SK-N-SH treated with all-trans-retinoic acid at 6 μM for 48 hours (cell line): ENCODE measurements around the gene NHEJ1.

Experiments
- ATAC-seq: fragments of 200-7000 bp; cut with Tn5 transposase; 3 replicates; pipeline ENCODE4 v1.9.1; 2020; ENCODE audit warnings: mild to moderate bottlenecking, moderate library complexity
- ARNTL ChIP-seq: fragments of 450-650 bp; formaldehyde crosslinking; IDR thresholded peaks from 2 replicates; pipeline ENCODE4 v1.5.0; 2020; ENCODE audit warnings: low read depth, mild to moderate bottlenecking, moderate library complexity, borderline replicate concordance
- BACH2 ChIP-seq: fragments of 250-450 bp; sonication (Bioruptor Pico); IDR thresholded peaks from 2 replicates; pipeline ENCODE4 v1.9.0; 2021; ENCODE audit warnings: mild to moderate bottlenecking, borderline replicate concordance
- CSDC2 ChIP-seq: fragments of 250-450 bp; sonication (Bioruptor Pico); IDR thresholded peaks from 2 replicates; pipeline ENCODE4 v1.5.0; 2020; ENCODE audit warnings: mild to moderate bottlenecking, moderate library complexity
- GLIS3 ChIP-seq: fragments of 250-450 bp; sonication (Bioruptor Pico); IDR thresholded peaks from 2 replicates; pipeline ENCODE4 v1.5.0; 2020; ENCODE audit warnings: mild to moderate bottlenecking, moderate library complexity
- ISL1 ChIP-seq: fragments of 250-450 bp; sonication (Bioruptor Pico); IDR thresholded peaks from 2 replicates; pipeline ENCODE4 v2.1.2; 2022; ENCODE audit warnings: mild to moderate bottlenecking, moderate library complexity
- OSR1 ChIP-seq: fragments of 250-450 bp; sonication (Bioruptor Pico); IDR thresholded peaks from 2 replicates; pipeline ENCODE4 v1.8.0; 2022; ENCODE audit warnings: moderate library complexity, mild to moderate bottlenecking, inconsistent platforms
- PATZ1 ChIP-seq: fragments of 250-450 bp; sonication (Bioruptor Pico); IDR thresholded peaks from 2 replicates; pipeline ENCODE4 v1.8.0; 2020; ENCODE audit warnings: mild to moderate bottlenecking, moderate library complexity, borderline replicate concordance
- POU6F1 ChIP-seq: fragments of 250-450 bp; sonication (Bioruptor Pico); IDR thresholded peaks from 2 replicates; pipeline ENCODE4 v1.8.0; 2021; ENCODE audit warnings: low read depth, mild to moderate bottlenecking, moderate library complexity, borderline replicate concordance
- PPARA ChIP-seq: fragments of 250-450 bp; sonication (Bioruptor Pico); IDR thresholded peaks from 2 replicates; pipeline ENCODE4 v1.5.0; 2020; ENCODE audit warnings: mild to moderate bottlenecking, borderline replicate concordance
- RARB ChIP-seq: fragments of 250-450 bp; sonication (Bioruptor Pico); IDR thresholded peaks from 2 replicates; pipeline ENCODE4 v1.8.0; 2021; ENCODE audit warnings: mild to moderate bottlenecking, moderate library complexity
- TCF4 ChIP-seq: fragments of 250-450 bp; sonication (Bioruptor Pico); IDR thresholded peaks from 2 replicates; pipeline ENCODE4 v1.8.0; 2021; ENCODE audit warnings: mild to moderate bottlenecking, moderate library complexity, borderline replicate concordance
- TOX ChIP-seq: fragments of 250-450 bp; sonication (Bioruptor Pico); IDR thresholded peaks from 2 replicates; pipeline ENCODE4 v1.8.0; 2021; ENCODE audit warnings: mild to moderate bottlenecking, moderate library complexity, borderline replicate concordance
- TSHZ2 ChIP-seq: fragments of 250-450 bp; sonication (Bioruptor Pico); IDR thresholded peaks from 2 replicates; pipeline ENCODE4 v1.5.0; 2020; ENCODE audit warnings: mild to moderate bottlenecking, moderate library complexity
- ZC3H10 ChIP-seq: fragments of 250-450 bp; sonication (Bioruptor Pico); IDR thresholded peaks from 2 replicates; pipeline ENCODE4 v1.5.1; 2021; ENCODE audit warnings: mild to moderate bottlenecking, moderate library complexity
- ZFP30 ChIP-seq: fragments of 450-650 bp; formaldehyde crosslinking; IDR thresholded peaks from 2 replicates; pipeline ENCODE4 v1.5.0; 2022; ENCODE audit warnings: mild to moderate bottlenecking, moderate library complexity
- ZNF565 ChIP-seq: fragments of 450-650 bp; formaldehyde crosslinking; conservative IDR thresholded peaks from 2 replicates; pipeline ENCODE4 v1.5.0; 2020; ENCODE audit warnings: low read depth, mild to moderate bottlenecking, moderate library complexity
- ZNF70 ChIP-seq: fragments of 450-650 bp; formaldehyde crosslinking; IDR thresholded peaks from 2 replicates; pipeline ENCODE4 v1.5.0; 2020; ENCODE audit warnings: mild to moderate bottlenecking, moderate library complexity
- ZNF8 ChIP-seq: fragments of 450-650 bp; formaldehyde crosslinking; IDR thresholded peaks from 2 replicates; pipeline ENCODE4 v1.5.0; 2020; ENCODE audit warnings: mild to moderate bottlenecking, moderate library complexity
- TF ChIP-seq, protein P1 (sequence below): fragments of 250-450 bp; sonication (Bioruptor Pico); IDR thresholded peaks from 2 replicates; pipeline ENCODE4 v1.5.1; 2020; ENCODE audit warnings: low read depth, mild to moderate bottlenecking, moderate library complexity
- TF ChIP-seq, protein P2 (sequence below): fragments of 250-450 bp; sonication (Bioruptor Pico); IDR thresholded peaks from 2 replicates; pipeline ENCODE4 v1.5.1; 2021; ENCODE audit warnings: mild to moderate bottlenecking, moderate library complexity

NHEJ1 gene

GRCh38 chr2:219165058-219165911 lies 4.7 kb upstream of the NHEJ1 start (continued):
- TF ChIP-seq ZNF565 (CRISPR knock-in tag) (no peak), ISL1 (CRISPR knock-in tag) (no peak), CSDC2 (no peak), ZFP30 (CRISPR knock-in tag) (no peak)

- TF ChIP-seq ISL1 (CRISPR knock-in tag) (no peak), RARB (CRISPR knock-in tag) (no peak), TOX (no peak)
- ATAC-seq, result no peak
Observed at GRCh38 chr2:219163156-219163555, 2.5 kb upstream of the NHEJ1 start.

DNA sequence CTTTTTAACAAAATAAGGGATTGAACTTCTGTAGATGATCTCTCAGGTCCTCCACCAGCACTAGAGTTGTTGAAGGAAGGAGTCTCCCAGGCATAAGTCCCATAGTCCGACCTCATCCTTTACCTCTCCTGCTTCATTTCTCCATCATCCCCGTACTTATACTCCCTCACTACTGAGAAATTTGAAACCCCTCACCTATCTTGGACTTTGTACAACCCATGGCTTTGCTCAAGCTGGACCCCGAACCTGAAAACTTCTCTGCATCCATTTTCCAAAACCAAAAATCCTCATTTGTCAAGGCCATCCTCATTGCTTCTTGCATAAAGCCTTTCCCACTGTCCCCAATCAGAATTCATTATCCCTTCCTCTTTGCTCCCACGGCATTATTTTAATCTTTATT lies 482 bp upstream of the NHEJ1 start:
- no peak for ATAC-seq
- TF ChIP-seq ZC3H10 (CRISPR knock-in tag), result no peak
- TF ChIP-seq ZFP30 (CRISPR knock-in tag), result no peak
- TF ChIP-seq BACH2, result no peak
- no peak for TF ChIP-seq ZNF565 (CRISPR knock-in tag)
- TF ChIP-seq POU6F1 (CRISPR knock-in tag), result no peak
- no peak for TF ChIP-seq ZNF8 (CRISPR knock-in tag)
- TF ChIP-seq TSHZ2 (CRISPR knock-in tag), result no peak
- TF ChIP-seq, protein P1, sequence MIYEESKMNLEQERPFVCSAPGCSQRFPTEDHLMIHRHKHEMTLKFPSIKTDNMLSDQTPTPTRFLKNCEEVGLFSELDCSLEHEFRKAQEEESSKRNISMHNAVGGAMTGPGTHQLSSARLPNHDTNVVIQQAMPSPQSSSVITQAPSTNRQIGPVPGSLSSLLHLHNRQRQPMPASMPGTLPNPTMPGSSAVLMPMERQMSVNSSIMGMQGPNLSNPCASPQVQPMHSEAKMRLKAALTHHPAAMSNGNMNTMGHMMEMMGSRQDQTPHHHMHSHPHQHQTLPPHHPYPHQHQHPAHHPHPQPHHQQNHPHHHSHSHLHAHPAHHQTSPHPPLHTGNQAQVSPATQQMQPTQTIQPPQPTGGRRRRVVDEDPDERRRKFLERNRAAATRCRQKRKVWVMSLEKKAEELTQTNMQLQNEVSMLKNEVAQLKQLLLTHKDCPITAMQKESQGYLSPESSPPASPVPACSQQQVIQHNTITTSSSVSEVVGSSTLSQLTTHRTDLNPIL (CRISPR knock-in tag), result no peak
- no peak for TF ChIP-seq TOX
- no peak for TF ChIP-seq OSR1 (CRISPR knock-in tag)
- TF ChIP-seq GLIS3, result no peak
- no peak for TF ChIP-seq CSDC2
- no peak for TF ChIP-seq ZNF70
- TF ChIP-seq PATZ1 (CRISPR knock-in tag), result no peak
- TF ChIP-seq ISL1 (CRISPR knock-in tag), result no peak
- TF ChIP-seq TCF4 (CRISPR knock-in tag), result no peak
- TF ChIP-seq ARNTL (CRISPR knock-in tag), result no peak
- no peak for TF ChIP-seq PPARA (CRISPR knock-in tag)
- TF ChIP-seq, protein P2, sequence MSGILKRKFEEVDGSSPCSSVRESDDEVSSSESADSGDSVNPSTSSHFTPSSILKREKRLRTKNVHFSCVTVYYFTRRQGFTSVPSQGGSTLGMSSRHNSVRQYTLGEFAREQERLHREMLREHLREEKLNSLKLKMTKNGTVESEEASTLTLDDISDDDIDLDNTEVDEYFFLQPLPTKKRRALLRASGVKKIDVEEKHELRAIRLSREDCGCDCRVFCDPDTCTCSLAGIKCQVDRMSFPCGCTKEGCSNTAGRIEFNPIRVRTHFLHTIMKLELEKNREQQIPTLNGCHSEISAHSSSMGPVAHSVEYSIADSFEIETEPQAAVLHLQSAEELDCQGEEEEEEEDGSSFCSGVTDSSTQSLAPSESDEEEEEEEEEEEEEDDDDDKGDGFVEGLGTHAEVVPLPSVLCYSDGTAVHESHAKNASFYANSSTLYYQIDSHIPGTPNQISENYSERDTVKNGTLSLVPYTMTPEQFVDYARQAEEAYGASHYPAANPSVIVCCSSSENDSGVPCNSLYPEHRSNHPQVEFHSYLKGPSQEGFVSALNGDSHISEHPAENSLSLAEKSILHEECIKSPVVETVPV (CRISPR knock-in tag), result no peak
- no peak for TF ChIP-seq RARB (CRISPR knock-in tag)
